ENCODE data around the gene TPRX2.
"Not testable (repeated sequence)": the region's sequence is repeated elsewhere in the genome, so short reads cannot be mapped to it uniquely, and the experiment has no call there.

GRCh38 chr19:47909350-47909749 lies 50.3 kb downstream of the TPRX2 start:
- not testable (repeated sequence) for TF ChIP-seq YBX1 (IDR thresholded peaks at IDR 0.05); CTCF (IDR thresholded peaks at IDR 0.05 in 2 of 3, conservative IDR thresholded peaks at IDR 0.05 in 1 of 3; ENCODE audit: control insufficient read depth in 2 of 3, extremely low read depth in 1 of 3, insufficient read depth in 1 of 3, low read depth in 3 of 3, low read length in 3 of 3); USF1 (IDR thresholded peaks at IDR 0.05; ENCODE audit: borderline replicate concordance, extremely low read length, insufficient read depth, low read depth, low read length); USF2 (IDR thresholded peaks at IDR 0.05; ENCODE audit: borderline replicate concordance, low read depth, low read length)
